ENCODE data around the gene FAH. TPM values are rescaled to one million over a fixed set of nuclear protein-coding genes. Genes with fewer than 3 reads are reported as not detected.
"Not testable (repeated sequence)": the region's sequence is repeated elsewhere in the genome, so short reads cannot be mapped to it uniquely, and the experiment has no call there.

FAH gene
- total and polyA plus RNA-seq, 10 of the 15 experiments (the other 5 are each of a cell fraction or from before 2014, with no cell fraction given): 36.3 to 121 (median 62.0) TPM

DNA sequence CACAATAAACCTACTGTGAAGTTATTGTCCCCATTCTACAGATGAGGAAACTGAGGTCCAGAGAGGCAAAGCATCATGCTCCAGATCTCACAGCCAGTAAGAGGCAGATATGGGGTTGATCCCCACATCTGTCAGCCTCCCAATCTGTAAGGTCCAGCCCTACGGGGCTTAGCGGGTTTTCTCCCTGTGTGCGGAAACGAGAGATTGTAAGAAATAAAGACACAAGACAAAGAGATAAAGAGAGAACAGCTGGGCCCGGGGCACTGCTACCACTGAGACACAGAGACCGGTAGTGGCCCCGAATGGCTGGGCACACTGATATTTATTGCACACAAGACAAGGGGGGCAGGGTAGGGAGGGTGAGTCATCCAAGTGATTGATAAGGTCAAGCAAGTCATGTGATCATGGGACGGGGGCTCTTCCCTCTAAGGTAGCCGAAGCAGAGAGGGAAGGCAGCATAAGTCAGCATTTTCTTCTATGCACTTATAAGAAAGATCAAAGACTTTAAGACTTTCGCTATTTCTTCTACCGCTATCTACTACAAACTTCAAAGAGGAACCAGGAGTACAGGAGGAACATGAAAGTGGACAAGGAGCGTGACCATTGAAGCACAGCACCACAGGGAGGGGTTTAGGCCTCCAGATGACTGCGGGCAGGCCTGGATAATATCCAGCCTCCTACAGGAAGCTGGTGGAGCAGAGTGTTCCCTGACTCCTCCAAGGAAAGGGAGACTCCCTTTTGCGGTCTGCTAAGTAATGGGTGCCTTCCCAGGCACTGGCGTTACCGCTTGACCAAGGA is 2.8 kb downstream of the FAH start:
- H3K9ac ChIP-seq (ENCODE audit: control insufficient read depth, insufficient read depth, low read length); H3K9me3 ChIP-seq (replicated peaks; ENCODE audit: control insufficient read depth, insufficient read depth, low read length); FAIRE-seq; H3K27me3 ChIP-seq (replicated peaks in 1 of 2; ENCODE audit: control insufficient read depth in 2 of 2, insufficient read depth in 2 of 2, low read length in 1 of 2); RAD21 ChIA-PET (ENCODE audit: unreplicated experiment); H3K4me2 ChIP-seq (ENCODE audit: control insufficient read depth, insufficient read depth); H3K36me3 ChIP-seq (ENCODE audit: control insufficient read depth in 2 of 2, insufficient read depth in 2 of 2, low read length in 1 of 2); H3K79me2 ChIP-seq (ENCODE audit: control insufficient read depth, insufficient read depth, low read length); DNase-seq (ENCODE audit: low read depth, low spot score); H4K20me1 ChIP-seq (ENCODE audit: control insufficient read depth, insufficient read depth); intact Hi-C loops (cut with micrococcal nuclease; ENCODE audit: unreplicated experiment); H3K4me3 ChIP-seq; ATAC-seq; H2AFZ ChIP-seq (ENCODE audit: control insufficient read depth, low read depth, low read length); POLR2A ChIA-PET; BruUV-seq (replicated peaks); in situ Hi-C loops (cut with MboI); CTCF ChIA-PET; H3K27ac ChIP-seq (ENCODE audit: control insufficient read depth, insufficient read depth): not testable (repeated sequence)
- 49% methylated on average over 16 of the region's 16 CpGs for WGBS (ENCODE audit: insufficient coverage, insufficient replicate concordance, low lambda C conversion rate, missing lambda C conversion rate)
- H3K4me1 ChIP-seq (ENCODE audit: control insufficient read depth, insufficient read depth, low read length): peaks cover 22% of the 10 kb centered on the region
- SMC1A ChIA-PET (ENCODE audit: uncharacterized antibody, unreplicated experiment): interaction anchor here (0.6 kb wide), 1 partner anchor 162 kb away, joined by 3 read pairs; no protein-coding TSS in a partner anchor
- 0 out of 2 replicates have a peak, but pooled peaks have one; percentile 48 for TF ChIP-seq EED (IDR thresholded peaks at IDR 0.05; ENCODE audit: low read depth)

GRCh38 chr15:80156176-80156720 is 3.4 kb downstream of the FAH start:
- SMC1A ChIA-PET (ENCODE audit: uncharacterized antibody, unreplicated experiment): interaction anchor here (1.3 to 2.0 kb wide), 3 partner anchors 25 to 150 kb away, joined by 3 to 8 read pairs (median 4); no protein-coding TSS in a partner anchor
- intact Hi-C loops (cut with micrococcal nuclease; ENCODE audit: unreplicated experiment): no loop called here
- H3K79me2 ChIP-seq (ENCODE audit: control insufficient read depth, insufficient read depth, low read length): peaks cover 4% of the 10 kb centered on the region
- no TSS peak for BruUV-seq (replicated peaks)
- no peak overlapping the region for H3K27ac ChIP-seq (ENCODE audit: control insufficient read depth, insufficient read depth)
- no peak for DNase-seq (ENCODE audit: low read depth, low spot score)
- FAIRE-seq: no peak
- H3K27me3 ChIP-seq (replicated peaks in 1 of 2; ENCODE audit: control insufficient read depth in 2 of 2, insufficient read depth in 2 of 2, low read length in 1 of 2): no peaks in the 10 kb centered on the region
- CTCF ChIA-PET: interaction anchor here (1.2 to 2.4 kb wide), 3 partner anchors 13 to 303 kb away, joined by 3 to 6 read pairs (median 3); no protein-coding TSS in a partner anchor
- 87% methylated on average over 8 of the region's 8 CpGs for WGBS (ENCODE audit: insufficient coverage, insufficient replicate concordance, low lambda C conversion rate, missing lambda C conversion rate)
- no peaks in the 10 kb centered on the region for H3K9me3 ChIP-seq (replicated peaks; ENCODE audit: control insufficient read depth, insufficient read depth, low read length)
- no peak overlapping the region for H3K4me3 ChIP-seq
- no peak overlapping the region for H2AFZ ChIP-seq (ENCODE audit: control insufficient read depth, low read depth, low read length)
- H3K4me1 ChIP-seq (ENCODE audit: control insufficient read depth, insufficient read depth, low read length): peaks cover 28% of the 10 kb centered on the region
- peaks cover 0 to 2% of the 10 kb centered on the region in 2 experiments; a peak in 2 of 4 replicates for H3K36me3 ChIP-seq (ENCODE audit: control insufficient read depth in 2 of 2, insufficient read depth in 2 of 2, low read length in 1 of 2)
- in situ Hi-C loops (cut with MboI): no loop called here
- no peak for ATAC-seq
- RAD21 ChIA-PET (ENCODE audit: unreplicated experiment): no interaction called here
- no peak overlapping the region for H3K4me2 ChIP-seq (ENCODE audit: control insufficient read depth, insufficient read depth)
- H4K20me1 ChIP-seq (ENCODE audit: control insufficient read depth, insufficient read depth): no peaks in the 10 kb centered on the region
- H3K9ac ChIP-seq (ENCODE audit: control insufficient read depth, insufficient read depth, low read length): no peak overlapping the region
- POLR2A ChIA-PET: no interaction called here
- TF ChIP-seq ZNF217 (IDR thresholded peaks at IDR 0.05) (no peak), ZBED1 (IDR thresholded peaks at IDR 0.05; ENCODE audit: borderline replicate concordance) (no peak), IRF4 (IDR thresholded peaks at IDR 0.05; ENCODE audit: low read depth, low read length) (no peak), ZNF622 (IDR thresholded peaks at IDR 0.05) (no peak), JUNB (IDR thresholded peaks at IDR 0.05) (no peak), ESRRA (IDR thresholded peaks at IDR 0.05; ENCODE audit: low read length) (no peak), ZNF207 (IDR thresholded peaks at IDR 0.05; ENCODE audit: borderline replicate concordance) (no peak), EP300 (IDR thresholded peaks at IDR 0.05; ENCODE audit: borderline replicate concordance in 1 of 2, control insufficient read depth in 1 of 2, low read depth in 2 of 2, low read length in 2 of 2) (no peak), FOXK2 (IDR thresholded peaks at IDR 0.05) (no peak), ZNF384 (IDR thresholded peaks at IDR 0.05; ENCODE audit: borderline replicate concordance, low read depth, low read length) (no peak)
- TF ChIP-seq, protein P1, sequence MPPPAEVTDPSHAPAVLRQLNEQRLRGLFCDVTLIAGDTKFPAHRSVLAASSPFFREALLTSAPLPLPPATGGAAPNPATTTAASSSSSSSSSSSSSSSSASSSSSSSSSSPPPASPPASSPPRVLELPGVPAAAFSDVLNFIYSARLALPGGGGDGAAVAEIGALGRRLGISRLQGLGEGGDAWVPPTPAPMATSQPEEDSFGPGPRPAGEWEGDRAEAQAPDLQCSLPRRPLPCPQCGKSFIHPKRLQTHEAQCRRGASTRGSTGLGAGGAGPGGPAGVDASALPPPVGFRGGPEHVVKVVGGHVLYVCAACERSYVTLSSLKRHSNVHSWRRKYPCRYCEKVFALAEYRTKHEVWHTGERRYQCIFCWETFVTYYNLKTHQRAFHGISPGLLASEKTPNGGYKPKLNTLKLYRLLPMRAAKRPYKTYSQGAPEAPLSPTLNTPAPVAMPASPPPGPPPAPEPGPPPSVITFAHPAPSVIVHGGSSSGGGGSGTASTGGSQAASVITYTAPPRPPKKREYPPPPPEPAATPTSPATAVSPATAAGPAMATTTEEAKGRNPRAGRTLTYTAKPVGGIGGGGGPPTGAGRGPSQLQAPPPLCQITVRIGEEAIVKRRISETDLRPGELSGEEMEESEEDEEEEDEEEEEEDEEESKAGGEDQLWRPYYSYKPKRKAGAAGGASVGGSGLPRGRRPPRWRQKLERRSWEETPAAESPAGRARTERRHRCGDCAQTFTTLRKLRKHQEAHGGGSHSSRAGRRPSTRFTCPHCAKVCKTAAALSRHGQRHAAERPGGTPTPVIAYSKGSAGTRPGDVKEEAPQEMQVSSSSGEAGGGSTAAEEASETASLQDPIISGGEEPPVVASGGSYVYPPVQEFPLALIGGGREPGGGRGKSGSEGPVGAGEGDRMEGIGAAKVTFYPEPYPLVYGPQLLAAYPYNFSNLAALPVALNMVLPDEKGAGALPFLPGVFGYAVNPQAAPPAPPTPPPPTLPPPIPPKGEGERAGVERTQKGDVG (CRISPR knock-in tag; IDR thresholded peaks at IDR 0.05): no peak
